HepG2 (cell line): ENCODE data around the gene HAUS2. TPM values are rescaled to one million over a fixed set of nuclear protein-coding genes. Genes with fewer than 3 reads are reported as not detected.

Experiments
- ATAC-seq: fragments of 200-7000 bp; cut with Tn5 transposase; 3 replicates; pipeline ENCODE4 v1.9.1; 2020; ENCODE audit warnings: mild to moderate bottlenecking, moderate library complexity
- BruUV-seq: library from RNA; stranded (reverse); fragments of 400-500 nt; replicated peaks from 2 replicates; lab custom pipeline; 2021; lab: Mats Ljungman, UMichigan
- CTCF ChIA-PET: fragments of 300-600 bp; formaldehyde crosslinking; extraction: SDS; loops from one replicate; lab custom pipeline; 2021; ENCODE audit warnings: low total read pairs, inconsistent platforms, low intra/inter-chr PET ratio; lab: Yijun Ruan, JAX
- POLR2A ChIA-PET: fragments of 350-600 bp; sonication (Branson Sonifier 250); formaldehyde crosslinking; loops from one replicate; lab custom pipeline; 2020; ENCODE audit warnings: antibody characterized with exemption, inconsistent platforms; lab: Yijun Ruan, JAX
- DNase-seq: peaks from one replicate; pipeline ENCODE4 v3.0.0-alpha.2; 2015; ENCODE audit warnings: low spot score
- FAIRE-seq: peaks from 3 replicates; lab custom pipeline; 2011; peaks lifted over from hg19 to GRCh38; lab: Jason Lieb, UNC
- H2AFZ ChIP-seq: one replicate; pipeline ENCODE4 v1.6.1; 2011; ENCODE audit warnings: low read length, inconsistent platforms
- H3K27ac ChIP-seq: fragments of 300-600 bp; 3 replicates; pipeline ENCODE4 v1.8.0; 2011; ENCODE audit warnings: mixed run types, mild to moderate bottlenecking, mixed read lengths, low read length, inconsistent platforms; ENCODE audit not compliant: insufficient read depth; ENCODE audit errors: extremely low read length
- H3K27me3 ChIP-seq, 2 experiments: fragments of 200-600 bp in 1 of 2; 2 replicates in 1 of 2; 3 replicates in 1 of 2; pipeline versions ENCODE4 v1.6.0 to v1.8.0; 2011; ENCODE audit warnings: low read length in 2 of 2, mild to moderate bottlenecking in 2 of 2, moderate library complexity in 2 of 2, inconsistent platforms in 1 of 2; ENCODE audit not compliant: insufficient read depth in 2 of 2, control insufficient read depth in 1 of 2
- H3K36me3 ChIP-seq, 2 experiments: fragments of 200-600 bp in 1 of 2; replicated peaks in 1 of 2; 2 replicates in 1 of 2; 3 replicates in 1 of 2; pipeline versions ENCODE4 v1.5.1 to v1.8.0; 2011; ENCODE audit warnings: low read length in 2 of 2, inconsistent platforms in 1 of 2; ENCODE audit not compliant: insufficient read depth in 2 of 2, control insufficient read depth in 1 of 2
- H3K4me1 ChIP-seq: 2 replicates; pipeline ENCODE4 v1.5.1; 2012; ENCODE audit warnings: low read length, inconsistent platforms; ENCODE audit not compliant: insufficient read depth
- H3K4me2 ChIP-seq: 2 replicates; pipeline ENCODE4 v1.6.0; 2011; ENCODE audit warnings: low read depth, low read length, inconsistent platforms
- H3K4me3 ChIP-seq, 3 experiments: fragments of 200-600 bp in 1 of 3; sonication (generic), shearing (Covaris generic) in 1 of 3; replicated peaks in 1 of 3; 2 replicates each; pipeline ENCODE4 v1.5.1; 2011 to 2016; ENCODE audit warnings: low read length in 3 of 3, inconsistent platforms in 2 of 3, low read depth in 2 of 3, mild to moderate bottlenecking in 2 of 3, control low read depth in 1 of 3, mixed read lengths in 1 of 3; ENCODE audit not compliant: insufficient read depth in 1 of 3
- H3K79me2 ChIP-seq: one replicate; pipeline ENCODE4 v1.6.1; 2011; ENCODE audit warnings: low read length, inconsistent platforms; ENCODE audit not compliant: insufficient read depth
- H3K9ac ChIP-seq: 2 replicates; pipeline ENCODE4 v1.6.0; 2011; ENCODE audit warnings: mild to moderate bottlenecking, low read depth, low read length, inconsistent platforms; ENCODE audit not compliant: insufficient read depth
- H3K9me3 ChIP-seq: 2 replicates; pipeline ENCODE4 v1.5.1; 2012; ENCODE audit warnings: mild to moderate bottlenecking, low read length
- H4K20me1 ChIP-seq: 2 replicates; pipeline ENCODE4 v1.6.0; 2011; ENCODE audit warnings: inconsistent platforms, mild to moderate bottlenecking, low read length, moderate library complexity; ENCODE audit not compliant: insufficient read depth
- BRCA1 ChIP-seq: sonication (generic); formaldehyde crosslinking; IDR thresholded peaks from 2 replicates; pipeline ENCODE4 v1.4.0; 2020; ENCODE audit warnings: missing genetic modification reagents
- GABPA ChIP-seq, 2 experiments: IDR thresholded peaks; 2 replicates each; pipeline ENCODE4 v1.6.1; 2011 to 2016; ENCODE audit warnings: low read depth in 2 of 2, low read length in 1 of 2, missing biosample characterization in 1 of 2, missing genetic modification characterization in 1 of 2
- HOXA9 ChIP-seq: sonication (generic); formaldehyde crosslinking; IDR thresholded peaks from 2 replicates; pipeline ENCODE4 v1.8.1; 2022; ENCODE audit warnings: missing genetic modification reagents, mild to moderate bottlenecking, moderate library complexity, borderline replicate concordance
- PRMT3 ChIP-seq: sonication (generic); formaldehyde crosslinking; IDR thresholded peaks from 2 replicates; pipeline ENCODE4 v1.8.1; 2022; ENCODE audit warnings: low read depth, mild to moderate bottlenecking, moderate library complexity, missing genetic modification reagents, borderline replicate concordance
- SRSF4 ChIP-seq: fragments of 200-400 bp; formaldehyde crosslinking; IDR thresholded peaks from one replicate; pipeline ENCODE4 v1.6.1; 2018; ENCODE audit warnings: mild to moderate bottlenecking, low read depth, low read length, moderate library complexity; ENCODE audit not compliant: poor library complexity, severe bottlenecking
- U2AF2 ChIP-seq: fragments of 200-400 bp; formaldehyde crosslinking; IDR thresholded peaks from 2 replicates; pipeline ENCODE4 v1.6.1; 2017; ENCODE audit warnings: low read depth, mild to moderate bottlenecking, low read length
- ZNF17 ChIP-seq: sonication (generic); formaldehyde crosslinking; IDR thresholded peaks from 2 replicates; pipeline ENCODE4 v1.5.0; 2020; ENCODE audit warnings: mild to moderate bottlenecking, missing genetic modification reagents
- ZNF20 ChIP-seq: sonication (generic); formaldehyde crosslinking; IDR thresholded peaks from 2 replicates; pipeline ENCODE4 v1.4.0; 2020; ENCODE audit warnings: mild to moderate bottlenecking, moderate library complexity, missing genetic modification reagents
- ZNF296 ChIP-seq: sonication (generic); formaldehyde crosslinking; conservative IDR thresholded peaks from 2 replicates; pipeline ENCODE4 v1.5.0; 2020; ENCODE audit warnings: mild to moderate bottlenecking, missing genetic modification reagents
- ZNF629 ChIP-seq: sonication (generic); formaldehyde crosslinking; conservative IDR thresholded peaks from 2 replicates; pipeline ENCODE4 v1.5.0; 2020; ENCODE audit warnings: missing genetic modification reagents
- ZNF704 ChIP-seq: sonication (generic); formaldehyde crosslinking; IDR thresholded peaks from 2 replicates; pipeline ENCODE4 v1.8.1; 2023; ENCODE audit warnings: mild to moderate bottlenecking, inconsistent platforms, moderate library complexity, missing genetic modification reagents, borderline replicate concordance
- WGBS: methylation state at CpG from one replicate; pipeline ENCODE4 v1.1.6; 2017; ENCODE audit warnings: low lambda C conversion rate; 5-methylcytosine and 5-hydroxymethylcytosine counted together
- in situ Hi-C: cut with HindIII; loops from 2 replicates; pipeline ENCODE4 v1.10.0; 2017; ENCODE audit warnings: low pct_unique_long_range_greater_than_20kb; ENCODE audit not compliant: extremely low pct_ligation_motif_present
- intact Hi-C: fragments of 100-400 bp; cut with micrococcal nuclease; formaldehyde crosslinking; loops from one replicate; pipeline ENCODE4 v1.10.0; 2022; ENCODE audit not compliant: unreplicated experiment
- polyA plus RNA-seq, 8 experiments: library from polyadenylated mRNA; depleted of rRNA in 3 of 8; stranded (reverse) in 7 of 8; unstranded in 1 of 8; fragments of >200 nt; fragmentation: Illumina TruSeq in 4 of 8; extraction: Trizol in 4 of 8; gene quantifications; 2 replicates each; pipeline versions ENCODE4 v1.2.1 to v1.2.3, GENCODE V29; 2011 to 2016; ENCODE audit warnings: low read depth in 4 of 8, missing spikeins in 1 of 8, mixed read lengths in 1 of 8; ENCODE audit not compliant: insufficient read depth in 1 of 8
- total RNA-seq, 5 experiments: library from RNA; depleted of rRNA; stranded (reverse); fragments of >200 nt; fragmentation: Illumina TruSeq; extraction: Trizol; gene quantifications; 2 replicates each; pipeline ENCODE4 v1.2.3, GENCODE V29; 2016; ENCODE audit warnings: low read depth in 1 of 5
- TF ChIP-seq, protein P1 (sequence below): sonication (generic); formaldehyde crosslinking; conservative IDR thresholded peaks from 2 replicates; pipeline ENCODE4 v1.4.0; 2020; ENCODE audit warnings: missing genetic modification reagents
- TF ChIP-seq, protein P2 (sequence below): sonication (generic); formaldehyde crosslinking; IDR thresholded peaks from 2 replicates; pipeline ENCODE4 v1.5.1; 2020; ENCODE audit warnings: mild to moderate bottlenecking, missing genetic modification reagents, moderate library complexity

The HAUS2 gene
- total and polyA plus RNA-seq, 2 of the 13 experiments (the other 11 are each of a cell fraction or from before 2014, with no cell fraction given) = 11.6 to 32.9 TPM

GRCh38 chr15:42604894-42605744, 56.5 kb downstream of the HAUS2 start:
- H3K36me3 ChIP-seq = no peaks in the 10 kb centered on the region; a peak in 2 of 5 replicates
- no TSS peak for BruUV-seq
- no peak overlapping the region for H3K4me2 ChIP-seq
- no peak overlapping the region for H3K4me3 ChIP-seq
- no peak overlapping the region for H3K9ac ChIP-seq
- no peaks in the 10 kb centered on the region for H3K9me3 ChIP-seq
- no peak overlapping the region for H3K27ac ChIP-seq
- no peaks in the 10 kb centered on the region for H3K27me3 ChIP-seq
- peaks cover 11% of the 10 kb centered on the region for H3K4me1 ChIP-seq
- intact Hi-C loops (no loop called here), in situ Hi-C loops (no loop called here)
- H4K20me1 ChIP-seq = no peaks in the 10 kb centered on the region
- ChIA-PET CTCF (no interaction called here), POLR2A (no interaction called here)
- WGBS = 98% methylated on average over 8 of the region's 8 CpGs
- no peaks in the 10 kb centered on the region for H3K79me2 ChIP-seq
- no peak for ATAC-seq
- no peak for DNase-seq
- no peak overlapping the region for H2AFZ ChIP-seq
- FAIRE-seq = no peak
- TF ChIP-seq GABPA (IDR thresholded peaks at IDR 0.05; ENCODE audit: low read depth, low read length) = no peak
- no peak for TF ChIP-seq GABPA (CRISPR knock-in tag; IDR thresholded peaks at IDR 0.05; ENCODE audit: low read depth)
- TF ChIP-seq ZNF20 (CRISPR knock-in tag) = no peak
- no peak for TF ChIP-seq ZNF296 (CRISPR knock-in tag)
- TF ChIP-seq HOXA9 (CRISPR knock-in tag) = no peak
- no peak for TF ChIP-seq ZNF17
- TF ChIP-seq ZNF704 (CRISPR knock-in tag) = no peak
- TF ChIP-seq U2AF2 = no peak
- no peak for TF ChIP-seq BRCA1 (CRISPR knock-in tag)
- TF ChIP-seq, protein P1, sequence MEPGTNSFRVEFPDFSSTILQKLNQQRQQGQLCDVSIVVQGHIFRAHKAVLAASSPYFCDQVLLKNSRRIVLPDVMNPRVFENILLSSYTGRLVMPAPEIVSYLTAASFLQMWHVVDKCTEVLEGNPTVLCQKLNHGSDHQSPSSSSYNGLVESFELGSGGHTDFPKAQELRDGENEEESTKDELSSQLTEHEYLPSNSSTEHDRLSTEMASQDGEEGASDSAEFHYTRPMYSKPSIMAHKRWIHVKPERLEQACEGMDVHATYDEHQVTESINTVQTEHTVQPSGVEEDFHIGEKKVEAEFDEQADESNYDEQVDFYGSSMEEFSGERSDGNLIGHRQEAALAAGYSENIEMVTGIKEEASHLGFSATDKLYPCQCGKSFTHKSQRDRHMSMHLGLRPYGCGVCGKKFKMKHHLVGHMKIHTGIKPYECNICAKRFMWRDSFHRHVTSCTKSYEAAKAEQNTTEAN (CRISPR knock-in tag) = no peak
- TF ChIP-seq ZNF629 (CRISPR knock-in tag) = no peak
- TF ChIP-seq PRMT3 = no peak
- no peak for TF ChIP-seq SRSF4
- TF ChIP-seq, protein P2, sequence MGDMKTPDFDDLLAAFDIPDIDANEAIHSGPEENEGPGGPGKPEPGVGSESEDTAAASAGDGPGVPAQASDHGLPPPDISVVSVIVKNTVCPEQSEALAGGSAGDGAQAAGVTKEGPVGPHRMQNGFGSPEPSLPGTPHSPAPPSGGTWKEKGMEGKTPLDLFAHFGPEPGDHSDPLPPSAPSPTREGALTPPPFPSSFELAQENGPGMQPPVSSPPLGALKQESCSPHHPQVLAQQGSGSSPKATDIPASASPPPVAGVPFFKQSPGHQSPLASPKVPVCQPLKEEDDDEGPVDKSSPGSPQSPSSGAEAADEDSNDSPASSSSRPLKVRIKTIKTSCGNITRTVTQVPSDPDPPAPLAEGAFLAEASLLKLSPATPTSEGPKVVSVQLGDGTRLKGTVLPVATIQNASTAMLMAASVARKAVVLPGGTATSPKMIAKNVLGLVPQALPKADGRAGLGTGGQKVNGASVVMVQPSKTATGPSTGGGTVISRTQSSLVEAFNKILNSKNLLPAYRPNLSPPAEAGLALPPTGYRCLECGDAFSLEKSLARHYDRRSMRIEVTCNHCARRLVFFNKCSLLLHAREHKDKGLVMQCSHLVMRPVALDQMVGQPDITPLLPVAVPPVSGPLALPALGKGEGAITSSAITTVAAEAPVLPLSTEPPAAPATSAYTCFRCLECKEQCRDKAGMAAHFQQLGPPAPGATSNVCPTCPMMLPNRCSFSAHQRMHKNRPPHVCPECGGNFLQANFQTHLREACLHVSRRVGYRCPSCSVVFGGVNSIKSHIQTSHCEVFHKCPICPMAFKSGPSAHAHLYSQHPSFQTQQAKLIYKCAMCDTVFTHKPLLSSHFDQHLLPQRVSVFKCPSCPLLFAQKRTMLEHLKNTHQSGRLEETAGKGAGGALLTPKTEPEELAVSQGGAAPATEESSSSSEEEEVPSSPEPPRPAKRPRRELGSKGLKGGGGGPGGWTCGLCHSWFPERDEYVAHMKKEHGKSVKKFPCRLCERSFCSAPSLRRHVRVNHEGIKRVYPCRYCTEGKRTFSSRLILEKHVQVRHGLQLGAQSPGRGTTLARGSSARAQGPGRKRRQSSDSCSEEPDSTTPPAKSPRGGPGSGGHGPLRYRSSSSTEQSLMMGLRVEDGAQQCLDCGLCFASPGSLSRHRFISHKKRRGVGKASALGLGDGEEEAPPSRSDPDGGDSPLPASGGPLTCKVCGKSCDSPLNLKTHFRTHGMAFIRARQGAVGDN (CRISPR knock-in tag) = no peak
